NT2/D1 (cell line): ENCODE measurements around the gene CLINT1.

Experiments used
- DNase-seq: peaks from one replicate; pipeline ENCODE4 v3.0.0-alpha.2; 2011; ENCODE audit warnings: low read depth, low spot score
- H3K27me3 ChIP-seq: 2 replicates; pipeline ENCODE4 v1.6.0; 2011; ENCODE audit warnings: mild to moderate bottlenecking; ENCODE audit not compliant: insufficient read length, insufficient read depth
- H3K36me3 ChIP-seq: 2 replicates; pipeline ENCODE4 v1.6.1; 2011; ENCODE audit warnings: mild to moderate bottlenecking, low read length, mixed read lengths; ENCODE audit not compliant: insufficient read depth, insufficient read length
- H3K4me1 ChIP-seq: 2 replicates; pipeline ENCODE4 v1.5.1; 2011; ENCODE audit not compliant: insufficient read depth, insufficient read length
- H3K4me3 ChIP-seq: 2 replicates; pipeline ENCODE4 v1.5.1; 2011; ENCODE audit warnings: low read depth; ENCODE audit not compliant: insufficient read length
- H3K9ac ChIP-seq: 2 replicates; pipeline ENCODE4 v1.6.0; 2011; ENCODE audit warnings: low read depth; ENCODE audit not compliant: insufficient read length
- H3K9me3 ChIP-seq: 2 replicates; pipeline ENCODE4 v1.5.1; 2011; ENCODE audit warnings: mild to moderate bottlenecking, low read length; ENCODE audit not compliant: insufficient read depth
- SUZ12 ChIP-seq: IDR thresholded peaks from 2 replicates; pipeline ENCODE4 v1.6.1; 2011; ENCODE audit not compliant: insufficient read length, insufficient read depth; ENCODE audit errors: extremely low read depth
- YY1 ChIP-seq: IDR thresholded peaks from 2 replicates; pipeline ENCODE4 v1.6.1; 2011; ENCODE audit not compliant: insufficient read length, insufficient read depth
- ZNF274 ChIP-seq: IDR thresholded peaks from 2 replicates; pipeline ENCODE4 v1.6.1; 2011; ENCODE audit warnings: mild to moderate bottlenecking, low read depth, low read length

Gene CLINT1

DNA sequence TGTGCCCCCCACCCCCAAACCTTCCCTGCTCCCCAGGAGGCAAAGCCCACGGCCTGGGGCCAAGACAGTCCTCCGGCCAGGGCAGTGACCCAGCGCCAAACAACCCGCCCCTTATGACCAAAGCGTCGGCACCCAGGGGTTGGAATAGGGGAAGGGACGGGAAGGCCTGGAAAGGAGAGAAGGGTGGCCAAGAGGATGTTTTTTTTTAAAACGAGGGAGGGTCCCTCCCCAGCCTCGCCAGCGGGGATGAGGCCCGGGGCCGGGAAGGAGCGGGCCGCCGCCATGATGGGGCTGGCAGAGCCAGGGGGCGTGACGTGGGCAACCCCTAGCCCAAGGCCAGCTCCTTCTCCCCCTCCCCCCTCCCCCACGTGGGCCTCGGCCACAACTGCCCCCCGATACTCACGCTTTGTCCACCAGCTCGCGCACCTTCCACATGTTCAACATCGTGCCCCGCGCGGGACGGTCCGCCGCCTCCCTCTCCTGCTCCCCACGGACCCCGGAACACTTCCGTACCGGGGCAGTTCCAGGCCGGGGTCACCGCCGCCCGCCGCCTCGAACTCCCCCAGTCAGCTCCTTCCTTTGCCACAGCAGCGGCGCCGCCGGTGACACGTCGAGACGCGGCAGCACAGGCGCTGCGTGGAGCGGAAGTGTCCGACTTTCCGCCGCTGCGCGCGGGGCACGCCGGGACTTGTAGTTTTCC, at the start of gene CLINT1:
TSS of gene CLINT1 (minus strand) at position 619 of the 700 bp plus-strand sequence. CDS start at position 444, 175 bp downstream.
- DNase-seq, result peak; percentile 63
- H3K4me1 ChIP-seq, result peaks cover 3% of the 10 kb centered on the region

DNA sequence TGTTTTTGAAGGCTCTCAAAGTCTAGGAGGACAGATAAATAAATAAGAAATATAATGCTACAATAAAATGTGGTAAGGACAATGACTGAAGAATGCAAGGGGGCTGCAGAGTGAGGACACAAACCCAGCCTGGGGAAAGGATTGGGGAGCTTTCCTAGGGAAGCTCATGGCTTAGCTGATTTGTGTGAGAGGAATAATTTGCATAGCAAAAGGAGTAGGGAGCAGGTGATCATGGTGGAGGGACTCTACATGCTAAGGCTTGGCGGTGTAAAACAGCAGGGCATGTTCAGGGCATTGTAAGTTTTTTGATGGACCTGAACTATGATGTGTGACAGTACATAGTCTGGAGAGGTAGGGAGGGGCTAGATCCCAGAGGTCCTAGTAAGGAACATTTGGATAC, 49.5 kb upstream of the CLINT1 start:
- Histone ChIP-seq H3K4me3 (no peak overlapping the region), H3K9ac (no peak overlapping the region), H3K9me3 (no peaks in the 10 kb centered on the region), H3K4me1 (no peaks in the 10 kb centered on the region), H3K36me3 (no peaks in the 10 kb centered on the region), H3K27me3 (no peaks in the 10 kb centered on the region)
- TF ChIP-seq YY1 (no peak), ZNF274 (no peak), SUZ12 (no peak)
- DNase-seq, result no peak

More for the DNA sequence above, at the start of gene CLINT1:
- peaks cover 9% of the 10 kb centered on the region for H3K36me3 ChIP-seq
- peak within 1 kb of the TSS; percentile 84 for H3K9ac ChIP-seq
- TF ChIP-seq YY1 (no peak), ZNF274 (no peak), SUZ12 (no peak)
- H3K9me3 ChIP-seq, result no peaks in the 10 kb centered on the region
- H3K27me3 ChIP-seq, result no peaks in the 10 kb centered on the region
- peak within 1 kb of the TSS; percentile 78 for H3K4me3 ChIP-seq

DNA sequence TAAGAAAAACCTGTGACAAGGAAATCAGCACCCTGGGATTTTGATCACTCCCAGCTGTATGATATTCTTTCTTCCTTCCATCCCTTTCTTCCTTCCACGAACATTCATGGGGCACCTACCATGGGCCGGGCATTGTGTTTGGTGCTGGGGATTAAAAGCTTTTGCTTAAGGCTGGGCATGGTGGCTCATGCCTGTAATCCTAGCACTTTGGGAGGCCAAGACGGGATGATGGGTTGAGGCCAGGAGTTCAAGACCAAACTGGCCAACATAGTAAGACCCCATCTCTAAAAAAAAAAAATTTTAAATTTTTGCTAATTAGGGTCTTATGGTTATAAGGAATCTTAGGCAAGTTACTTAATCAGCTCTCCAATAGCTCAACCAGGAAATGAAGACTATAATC, 48.5 kb upstream of the CLINT1 start:
- H3K27me3 ChIP-seq, result no peaks in the 10 kb centered on the region
- TF ChIP-seq SUZ12 (no peak), ZNF274 (no peak), YY1 (no peak)
- no peaks in the 10 kb centered on the region for H3K4me1 ChIP-seq
- H3K36me3 ChIP-seq, result no peaks in the 10 kb centered on the region
- DNase-seq, result no peak
- no peak overlapping the region for H3K9ac ChIP-seq
- H3K4me3 ChIP-seq, result no peak overlapping the region
- no peaks in the 10 kb centered on the region for H3K9me3 ChIP-seq

DNA sequence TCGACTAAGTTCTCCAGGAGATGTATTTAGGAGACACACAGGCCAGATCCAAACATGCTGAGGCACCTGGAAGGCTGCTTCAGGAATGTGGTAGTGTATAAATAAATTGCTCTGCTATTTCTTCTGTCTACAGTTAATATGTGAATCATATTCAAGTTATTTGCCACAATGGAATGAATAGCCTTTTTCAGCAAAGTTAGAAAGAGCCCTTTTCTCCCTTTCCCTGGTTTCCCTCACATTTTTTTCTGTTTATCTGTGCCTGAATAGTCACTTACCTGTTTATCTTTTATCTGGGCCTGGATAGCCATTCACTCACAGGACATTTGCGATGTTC, 44.1 kb upstream of the CLINT1 start:
- H3K36me3 ChIP-seq, result no peaks in the 10 kb centered on the region
- no peak overlapping the region for H3K4me3 ChIP-seq
- DNase-seq, result no peak
- H3K4me1 ChIP-seq, result no peaks in the 10 kb centered on the region
- no peak for TF ChIP-seq YY1
- TF ChIP-seq SUZ12, result no peak
- no peak for TF ChIP-seq ZNF274
- no peaks in the 10 kb centered on the region for H3K9me3 ChIP-seq
- H3K9ac ChIP-seq, result no peak overlapping the region
- no peaks in the 10 kb centered on the region for H3K27me3 ChIP-seq

DNA sequence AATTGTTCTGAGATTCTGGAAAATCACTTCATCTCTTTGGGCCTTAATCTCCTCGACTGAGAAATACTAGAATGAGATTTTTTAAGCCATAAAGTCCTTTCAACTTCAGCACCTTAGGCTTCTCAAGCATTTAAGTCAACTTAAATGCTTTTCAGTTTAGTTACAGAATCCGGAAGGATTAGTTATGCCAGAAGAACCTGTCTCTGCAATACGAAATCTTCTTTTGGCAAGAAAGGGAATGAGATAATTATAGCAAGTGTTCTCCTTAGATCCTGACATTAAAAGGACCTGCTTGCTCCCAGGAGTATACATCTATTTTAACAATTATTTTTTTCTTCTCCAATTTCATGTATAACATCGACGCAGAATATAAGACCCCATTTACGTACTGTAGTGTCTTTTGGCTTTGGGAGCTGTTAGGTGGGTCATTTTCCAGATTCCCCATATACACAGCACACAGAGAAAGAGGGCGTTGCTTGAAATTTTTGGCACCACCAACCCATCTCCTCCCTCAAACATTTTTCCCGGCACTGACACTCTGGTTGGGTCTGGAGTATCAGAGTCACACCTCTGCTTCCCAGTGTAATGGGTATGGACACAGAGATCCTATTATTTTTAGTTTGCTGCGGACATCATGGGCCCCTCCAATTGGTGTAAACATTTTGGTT, 43.6 kb upstream of the CLINT1 start:
- H3K27me3 ChIP-seq, result no peaks in the 10 kb centered on the region
- H3K4me3 ChIP-seq, result no peak overlapping the region
- no peaks in the 10 kb centered on the region for H3K4me1 ChIP-seq
- no peak for DNase-seq
- H3K9ac ChIP-seq, result no peak overlapping the region
- no peaks in the 10 kb centered on the region for H3K9me3 ChIP-seq
- no peaks in the 10 kb centered on the region for H3K36me3 ChIP-seq
- no peak for TF ChIP-seq ZNF274
- TF ChIP-seq YY1, result no peak
- TF ChIP-seq SUZ12, result no peak

DNA sequence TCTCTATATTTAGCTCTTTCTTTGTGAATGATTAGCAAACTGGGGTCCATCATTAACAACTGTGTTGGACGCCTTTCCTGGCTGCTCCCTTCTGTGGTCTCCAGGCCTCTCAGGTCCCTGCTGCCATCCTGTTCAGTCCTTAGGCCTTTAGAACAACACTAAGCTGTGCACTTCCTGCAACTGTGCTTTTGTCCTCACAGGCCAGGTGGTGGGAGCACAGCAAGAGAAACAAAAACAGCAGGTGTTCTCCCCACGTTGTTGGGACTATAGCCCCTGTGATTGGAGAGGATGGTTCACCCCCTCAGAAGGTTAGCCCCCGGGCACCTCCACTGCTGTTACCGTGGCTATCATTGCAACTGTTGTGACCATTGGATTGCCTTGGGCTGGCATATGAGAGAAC, 41.7 kb upstream of the CLINT1 start:
- no peaks in the 10 kb centered on the region for H3K4me1 ChIP-seq
- no peak overlapping the region for H3K4me3 ChIP-seq
- no peak overlapping the region for H3K9ac ChIP-seq
- no peaks in the 10 kb centered on the region for H3K9me3 ChIP-seq
- no peak for TF ChIP-seq SUZ12
- TF ChIP-seq YY1, result no peak
- TF ChIP-seq ZNF274, result no peak
- H3K36me3 ChIP-seq, result no peaks in the 10 kb centered on the region
- no peaks in the 10 kb centered on the region for H3K27me3 ChIP-seq
- peak; percentile 8 for DNase-seq

DNA sequence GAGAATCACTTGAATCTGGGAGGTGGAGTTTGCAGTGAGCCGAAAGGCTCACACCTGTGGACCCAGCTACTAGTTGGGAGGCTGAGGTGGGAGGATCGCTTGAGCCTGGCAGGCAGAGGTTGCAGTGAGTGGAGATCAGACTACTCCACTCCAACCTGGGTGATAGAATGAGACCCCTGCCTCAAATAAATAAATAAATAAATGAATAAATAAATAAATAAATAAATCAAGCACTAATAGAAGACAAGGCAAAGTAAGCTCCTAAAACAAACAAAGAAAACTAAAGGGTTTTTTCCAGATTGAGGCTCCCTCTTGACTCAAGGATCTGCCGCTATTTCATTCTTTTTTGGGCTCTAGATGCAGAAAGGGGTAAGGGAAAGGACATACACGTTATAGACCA, 34.7 kb upstream of the CLINT1 start:
- no peak for TF ChIP-seq YY1
- TF ChIP-seq ZNF274, result no peak
- no peak for TF ChIP-seq SUZ12

More for the DNA sequence above, 34.7 kb upstream of the CLINT1 start:
- no peak overlapping the region for H3K9ac ChIP-seq
- H3K4me3 ChIP-seq, result no peak overlapping the region
- no peaks in the 10 kb centered on the region for H3K27me3 ChIP-seq
- H3K9me3 ChIP-seq, result no peaks in the 10 kb centered on the region
- no peaks in the 10 kb centered on the region for H3K4me1 ChIP-seq
- H3K36me3 ChIP-seq, result no peaks in the 10 kb centered on the region
- no peak for DNase-seq
